H54 (cell line): ENCODE measurements around the gene GPC4.

Experiments used
- DNase-seq: peaks from one replicate; pipeline ENCODE4 v3.0.0; 2011; ENCODE audit warnings: low spot score, mixed read lengths; ENCODE audit not compliant: insufficient read length
- FAIRE-seq: peaks from 3 replicates; lab custom pipeline; 2011; peaks lifted over from hg19 to GRCh38; lab: Jason Lieb, UNC
- POLR2A ChIP-seq: IDR thresholded peaks from 2 replicates; pipeline ENCODE4 v1.6.1; 2011; ENCODE audit warnings: low read depth, mild to moderate bottlenecking, low read length

The GPC4 gene

DNA sequence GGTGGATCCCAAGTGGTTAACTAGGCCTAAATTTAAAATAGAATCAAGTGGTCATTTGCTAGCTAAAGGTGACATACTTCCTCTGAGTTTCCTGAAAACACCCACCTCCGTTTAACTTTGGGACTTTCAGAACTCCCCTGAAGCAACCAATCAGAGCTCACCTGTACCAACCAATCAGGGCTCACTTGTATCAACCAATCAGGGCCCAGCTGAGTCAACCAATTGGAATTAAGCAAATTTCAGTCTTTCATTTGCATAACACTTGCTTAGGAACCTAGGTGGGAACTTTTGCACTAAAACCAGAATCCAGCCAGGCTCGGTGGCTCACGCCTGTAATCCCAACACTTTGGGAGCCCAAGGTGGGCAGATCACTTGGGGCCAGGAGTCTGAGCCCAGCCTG lies 15.9 kb downstream of the GPC4 start:
- FAIRE-seq = no peak
- TF ChIP-seq POLR2A = no peak
- DNase-seq = no peak

- FAIRE-seq = no peak
- DNase-seq = no peak
- TF ChIP-seq POLR2A = no peak
Measured at GRCh38 chrX:133394765-133395164, 20.5 kb downstream of the GPC4 start.

DNA sequence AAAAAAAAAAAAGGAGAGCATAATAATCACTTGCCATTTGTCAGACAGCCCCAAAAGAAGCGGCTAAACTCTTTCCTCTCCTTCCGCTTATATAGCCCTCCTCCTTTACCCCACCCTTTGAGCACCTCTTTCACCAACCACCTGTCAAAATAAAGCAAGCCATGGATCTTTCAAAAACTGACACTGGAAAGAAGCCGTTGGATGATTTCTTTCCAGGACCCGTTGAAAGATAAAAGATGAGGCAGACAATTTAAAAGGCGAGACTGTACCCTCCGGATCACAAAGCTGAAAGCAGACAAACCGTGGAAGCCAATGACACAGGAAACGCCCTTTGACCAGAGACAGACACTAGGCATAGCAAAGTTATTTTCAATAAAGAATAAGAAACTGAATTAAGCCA lies 22.6 kb downstream of the GPC4 start:
- FAIRE-seq (no peak), DNase-seq (no peak)
- TF ChIP-seq POLR2A = no peak

GRCh38 chrX:133391111-133391510 lies 24.2 kb downstream of the GPC4 start:
- TF ChIP-seq POLR2A = no peak
- no peak for FAIRE-seq
- DNase-seq = no peak

GRCh38 chrX:133390676-133391075 lies 24.6 kb downstream of the GPC4 start:
- no peak for DNase-seq
- no peak for TF ChIP-seq POLR2A
- no peak for FAIRE-seq

GRCh38 chrX:133389975-133390374 lies 25.3 kb downstream of the GPC4 start:
- no peak for FAIRE-seq
- no peak for TF ChIP-seq POLR2A
- DNase-seq = no peak

DNA sequence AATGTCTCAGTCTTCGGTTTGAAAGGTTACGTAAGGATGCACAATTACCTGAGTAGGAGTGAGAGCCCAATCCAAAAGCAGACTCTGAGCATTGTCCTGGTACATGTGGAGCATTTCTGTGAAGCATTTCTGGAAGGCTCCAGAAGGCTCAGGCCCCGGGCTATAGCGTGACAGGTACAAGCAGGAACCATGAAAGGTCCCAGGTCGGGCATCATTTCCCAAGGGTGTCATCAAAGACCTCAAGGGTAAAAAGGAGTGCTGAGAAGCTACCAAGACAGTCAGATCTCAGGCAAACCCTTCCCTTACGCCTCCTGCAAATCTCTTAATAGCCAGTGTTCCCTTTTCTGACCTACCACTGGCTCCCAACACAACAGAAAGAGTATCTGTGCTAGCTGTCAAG lies 30.8 kb downstream of the GPC4 start:
- no peak for TF ChIP-seq POLR2A
- FAIRE-seq (no peak), DNase-seq (no peak)

- TF ChIP-seq POLR2A = no peak
- DNase-seq (no peak), FAIRE-seq (no peak)
Measured at GRCh38 chrX:133380711-133381619, 34.3 kb downstream of the GPC4 start.

DNA sequence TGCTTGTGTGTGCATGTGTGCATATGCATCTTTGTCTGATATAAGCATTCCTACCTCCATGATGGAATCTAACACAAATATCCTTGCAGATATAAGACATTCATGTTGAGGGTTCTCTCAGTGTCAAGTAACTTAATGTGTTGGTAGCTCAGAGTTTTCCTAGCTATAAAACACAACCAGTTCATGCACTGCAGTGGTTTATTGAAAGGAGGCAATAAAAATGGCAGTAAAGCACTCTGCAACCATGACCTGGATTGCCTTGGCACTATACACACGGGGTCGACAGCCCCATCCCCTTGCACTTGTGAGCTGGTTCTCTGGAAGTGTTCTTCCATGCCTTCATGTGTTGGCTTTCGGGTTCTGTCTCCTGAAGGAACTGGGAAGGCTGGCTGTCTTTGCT lies 38.9 kb downstream of the GPC4 start:
- no peak for DNase-seq
- no peak for TF ChIP-seq POLR2A
- FAIRE-seq = no peak

DNA sequence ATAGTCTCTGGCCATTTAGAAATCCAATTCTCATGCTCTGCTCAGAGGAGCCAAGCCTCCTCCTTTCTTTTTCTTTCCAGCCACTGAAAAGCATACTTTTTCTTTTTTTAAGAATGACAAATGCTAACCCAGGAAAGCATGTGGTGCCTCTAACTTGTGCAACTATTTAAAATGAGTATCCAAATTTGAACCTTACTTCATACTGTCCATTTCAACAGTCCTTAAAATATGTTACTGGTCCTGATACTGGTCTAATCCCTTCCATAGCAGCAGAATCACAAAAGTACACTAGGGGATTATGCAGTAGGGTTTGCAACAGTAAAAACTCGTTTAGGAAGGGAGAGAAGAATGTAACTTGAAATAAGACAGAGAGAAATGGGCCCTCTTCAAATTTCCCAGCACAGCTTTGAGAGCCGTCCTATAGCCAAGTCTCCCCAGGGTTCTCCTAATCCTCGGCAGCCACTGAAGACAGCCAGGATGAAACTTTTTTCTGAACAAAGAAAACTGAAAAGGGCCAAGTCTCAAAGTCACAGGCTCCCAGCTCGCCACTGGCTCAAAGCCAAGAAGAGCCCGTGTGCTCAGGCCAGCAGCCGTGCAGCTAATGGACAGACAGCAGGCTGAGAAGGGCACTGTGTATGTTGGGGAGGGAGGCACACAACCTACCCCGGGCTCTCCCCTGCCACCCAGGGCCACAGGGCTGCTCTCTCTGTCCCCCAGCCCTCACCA lies 39.5 kb downstream of the GPC4 start:
- DNase-seq (no peak), FAIRE-seq (no peak)
- no peak for TF ChIP-seq POLR2A

- FAIRE-seq = no peak
- no peak for TF ChIP-seq POLR2A
- no peak for DNase-seq
Measured at GRCh38 chrX:133374874-133375387, 40.4 kb downstream of the GPC4 start.

- no peak for TF ChIP-seq POLR2A
- DNase-seq (no peak), FAIRE-seq (no peak)
Measured at GRCh38 chrX:133373386-133374079, 41.8 kb downstream of the GPC4 start.

- FAIRE-seq (no peak), DNase-seq (no peak)
- no peak for TF ChIP-seq POLR2A
Measured at GRCh38 chrX:133370696-133371275, 44.5 kb downstream of the GPC4 start.
